ENCODE measurements around the gene RNF4.

RNF4 gene

DNA sequence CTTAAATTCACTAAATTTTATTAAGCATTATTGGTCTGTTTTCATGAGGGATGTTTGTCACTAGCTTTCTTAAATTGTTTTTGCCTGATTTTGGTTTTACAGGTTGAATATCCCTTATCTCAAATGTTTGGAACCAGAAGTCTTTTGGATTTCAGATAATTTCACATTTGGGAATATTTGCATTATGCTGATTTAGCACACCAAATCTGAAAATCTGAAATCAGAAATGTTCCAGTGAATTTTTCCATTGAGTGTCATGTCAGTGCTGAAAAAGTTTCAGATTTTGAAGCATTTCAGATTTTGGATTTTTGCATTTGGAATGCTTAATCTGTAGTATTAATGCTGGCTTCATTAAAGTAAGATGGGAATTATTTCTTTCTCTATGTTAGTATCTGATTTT, 82.2 kb downstream of the RNF4 start:
- H2AFZ ChIP-seq (ENCODE audit: low read depth, low read length), result no peak overlapping the region
- H3K9me3 ChIP-seq (ENCODE audit: low read length), result peaks cover 12% of the 10 kb centered on the region
- no peaks in the 10 kb centered on the region for H3K27me3 ChIP-seq (ENCODE audit: insufficient read depth, low read length)
- peaks cover 6% of the 10 kb centered on the region for H3K36me3 ChIP-seq (ENCODE audit: insufficient read depth, low read length)
- no peak overlapping the region for H3K4me3 ChIP-seq (ENCODE audit: low read length)
- H3K4me1 ChIP-seq (ENCODE audit: insufficient read depth, low read length), result no peaks in the 10 kb centered on the region

DNA sequence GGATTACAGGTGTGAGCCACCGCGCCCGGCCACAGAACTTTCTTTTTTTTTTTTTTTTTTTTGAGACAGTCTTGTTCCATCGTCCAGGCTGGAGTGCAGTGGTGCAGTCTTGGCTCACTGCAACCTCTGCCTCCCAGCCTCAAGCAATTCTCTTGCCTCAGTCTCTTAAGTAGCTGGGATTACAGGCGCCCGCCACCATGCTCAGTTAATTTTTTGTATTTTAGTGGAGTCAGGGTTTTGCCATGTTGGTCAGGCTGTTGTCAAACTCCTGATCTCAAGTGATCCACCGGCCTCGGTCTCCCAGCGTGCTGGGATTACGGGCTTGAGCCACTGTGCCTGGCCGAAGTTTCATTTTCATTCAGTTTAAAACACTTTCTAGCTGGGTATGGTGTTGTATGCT, 83.9 kb downstream of the RNF4 start:
- Histone ChIP-seq H3K36me3 (ENCODE audit: insufficient read depth, low read length) (peaks cover 6% of the 10 kb centered on the region), H3K4me3 (ENCODE audit: low read length) (no peak overlapping the region), H3K4me1 (ENCODE audit: insufficient read depth, low read length) (no peaks in the 10 kb centered on the region), H2AFZ (ENCODE audit: low read depth, low read length) (no peak overlapping the region), H3K27me3 (ENCODE audit: insufficient read depth, low read length) (no peaks in the 10 kb centered on the region), H3K9me3 (ENCODE audit: low read length) (peaks cover 7% of the 10 kb centered on the region)

DNA sequence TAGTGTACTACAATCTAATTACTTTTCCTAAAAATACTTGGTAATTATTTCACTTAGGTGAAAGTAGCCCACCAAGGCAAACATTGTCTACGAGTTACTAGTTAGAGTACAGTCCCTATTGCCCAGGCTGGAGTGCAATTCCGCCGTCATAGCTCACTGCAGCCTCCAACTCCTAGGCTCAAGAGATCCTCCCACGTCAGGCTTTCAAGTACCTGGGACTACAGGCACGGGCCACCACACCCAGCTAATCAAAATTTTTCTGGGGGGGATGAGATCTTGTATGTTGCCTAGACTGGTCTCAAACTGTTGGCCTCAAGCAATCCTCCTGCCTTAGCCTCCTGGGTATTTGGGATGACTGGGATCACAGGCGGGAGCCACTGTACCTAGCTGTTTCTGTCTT, 89.4 kb downstream of the RNF4 start:
- no peaks in the 10 kb centered on the region for H3K27me3 ChIP-seq (ENCODE audit: insufficient read depth, low read length)
- H3K36me3 ChIP-seq (ENCODE audit: insufficient read depth, low read length), result peaks cover 20% of the 10 kb centered on the region
- no peaks in the 10 kb centered on the region for H3K4me1 ChIP-seq (ENCODE audit: insufficient read depth, low read length)
- H3K9me3 ChIP-seq (ENCODE audit: low read length), result peaks cover 8% of the 10 kb centered on the region
- no peak overlapping the region for H2AFZ ChIP-seq (ENCODE audit: low read depth, low read length)
- H3K4me3 ChIP-seq (ENCODE audit: low read length), result no peak overlapping the region

DNA sequence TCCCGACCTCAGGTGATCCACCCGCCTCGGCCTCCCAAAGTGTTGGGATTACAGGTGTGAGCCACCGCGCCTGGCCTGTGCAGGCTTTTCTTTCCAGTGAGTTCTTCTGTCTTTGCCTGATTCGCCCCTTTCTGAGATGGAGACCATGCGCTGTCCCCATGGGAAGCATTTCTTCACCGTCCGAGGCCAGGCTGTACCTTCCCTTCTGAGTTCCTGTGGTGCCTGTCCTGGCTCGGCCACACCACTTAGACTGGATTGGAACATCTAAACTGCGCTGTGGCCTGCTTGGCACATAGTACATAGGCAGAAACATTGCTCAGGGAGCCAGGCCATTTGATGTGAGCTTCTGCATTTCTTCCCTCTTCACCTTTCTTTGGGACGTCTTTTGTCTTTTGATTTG, 91.3 kb downstream of the RNF4 start:
- no peaks in the 10 kb centered on the region for H3K27me3 ChIP-seq (ENCODE audit: insufficient read depth, low read length)

More for the DNA sequence above, 91.3 kb downstream of the RNF4 start:
- Histone ChIP-seq H2AFZ (ENCODE audit: low read depth, low read length) (no peak overlapping the region), H3K36me3 (ENCODE audit: insufficient read depth, low read length) (peaks cover 17% of the 10 kb centered on the region), H3K4me3 (ENCODE audit: low read length) (no peak overlapping the region), H3K9me3 (ENCODE audit: low read length) (peaks cover 5% of the 10 kb centered on the region), H3K4me1 (ENCODE audit: insufficient read depth, low read length) (no peaks in the 10 kb centered on the region)

Data from neuron (in vitro differentiated cells).